Dermis blood vessel endothelial cell (primary cell): Measurements from ENCODE around the gene GGT7. TPM values are rescaled to one million over a fixed set of nuclear protein-coding genes. Genes with fewer than 3 reads are reported as not detected.

Experiments used
- total RNA-seq: library from RNA; depleted of rRNA; stranded (reverse); fragments of >200 nt; gene quantifications from 2 replicates; pipeline ENCODE4 v1.2.3, GENCODE V29; 2014

GGT7 gene
- total RNA-seq, 1 donor from 2014 or later = 4.4 TPM

Other genes starting within 250 kb of the GGT7 start
- gene PIGU, start 195.8 kb downstream of the GGT7 start, total RNA-seq = 7.8 and 8.3 TPM in 2 replicates
- 5.8 and 9.9 TPM in 2 replicates for gene TP53INP2, start 168.5 kb downstream of the GGT7 start, total RNA-seq
- gene NCOA6, start 47.2 kb downstream of the GGT7 start, total RNA-seq = 6.8 and 7.8 TPM in 2 replicates
- 72.3 and 102 TPM in 2 replicates for gene ACSS2, start 3.8 kb upstream of the GGT7 start, total RNA-seq
- gene GSS, start 83.0 kb upstream of the GGT7 start, total RNA-seq = 73.7 and 88.7 TPM in 2 replicates
- under 0.01 and 0.17 TPM in 2 replicates for gene MYH7B, start 83.0 kb upstream of the GGT7 start, total RNA-seq
- gene TRPC4AP, start 220.0 kb upstream of the GGT7 start, total RNA-seq = 90.2 and 100 TPM in 2 replicates